AG09319 (cell line): ENCODE results near the gene GRK2.

ENCODE experiments used
- DNase-seq: peaks from one replicate; pipeline ENCODE4 v3.0.0-alpha.2; 2010; ENCODE audit warnings: low read depth; ENCODE audit errors: extremely low read depth
- CTCF ChIP-seq: IDR thresholded peaks from 2 replicates; pipeline ENCODE4 v1.5.1; 2011; ENCODE audit warnings: low read depth, mild to moderate bottlenecking, inconsistent platforms, low read length, moderate library complexity

GRK2 gene

GRCh38 chr11:67271541-67272284 lies 5.4 kb downstream of the GRK2 start:
- TF ChIP-seq CTCF, result no peak
- DNase-seq, result no peak

- TF ChIP-seq CTCF, result no peak
- DNase-seq, result no peak
These were observed 6.3 kb downstream of the GRK2 start for GRCh38 chr11:67272327-67273259.

GRCh38 chr11:67273260-67273990 lies 7.2 kb downstream of the GRK2 start:
- DNase-seq, result no peak
- no peak for TF ChIP-seq CTCF

- DNase-seq, result no peak
These were observed 8.7 kb downstream of the GRK2 start for GRCh38 chr11:67274768-67275605.

GRCh38 chr11:67275606-67276409 lies 9.5 kb downstream of the GRK2 start:
- no peak for TF ChIP-seq CTCF

More at GRCh38 chr11:67274768-67275605, 8.7 kb downstream of the GRK2 start:
- no peak for TF ChIP-seq CTCF

GRCh38 chr11:67276781-67277230 lies 10.5 kb downstream of the GRK2 start:
- TF ChIP-seq CTCF, result peak; percentile 27
- no peak for DNase-seq

More at GRCh38 chr11:67275606-67276409, 9.5 kb downstream of the GRK2 start:
- no peak for DNase-seq
